Fibroblast of peridontal ligament (primary cell): ENCODE results near the gene DMRTB1.

Source experiments
- DNase-seq: peaks from one replicate; pipeline ENCODE4 v3.0.0-alpha.2; 2010; ENCODE audit errors: extremely low read depth

The DMRTB1 gene

DNA sequence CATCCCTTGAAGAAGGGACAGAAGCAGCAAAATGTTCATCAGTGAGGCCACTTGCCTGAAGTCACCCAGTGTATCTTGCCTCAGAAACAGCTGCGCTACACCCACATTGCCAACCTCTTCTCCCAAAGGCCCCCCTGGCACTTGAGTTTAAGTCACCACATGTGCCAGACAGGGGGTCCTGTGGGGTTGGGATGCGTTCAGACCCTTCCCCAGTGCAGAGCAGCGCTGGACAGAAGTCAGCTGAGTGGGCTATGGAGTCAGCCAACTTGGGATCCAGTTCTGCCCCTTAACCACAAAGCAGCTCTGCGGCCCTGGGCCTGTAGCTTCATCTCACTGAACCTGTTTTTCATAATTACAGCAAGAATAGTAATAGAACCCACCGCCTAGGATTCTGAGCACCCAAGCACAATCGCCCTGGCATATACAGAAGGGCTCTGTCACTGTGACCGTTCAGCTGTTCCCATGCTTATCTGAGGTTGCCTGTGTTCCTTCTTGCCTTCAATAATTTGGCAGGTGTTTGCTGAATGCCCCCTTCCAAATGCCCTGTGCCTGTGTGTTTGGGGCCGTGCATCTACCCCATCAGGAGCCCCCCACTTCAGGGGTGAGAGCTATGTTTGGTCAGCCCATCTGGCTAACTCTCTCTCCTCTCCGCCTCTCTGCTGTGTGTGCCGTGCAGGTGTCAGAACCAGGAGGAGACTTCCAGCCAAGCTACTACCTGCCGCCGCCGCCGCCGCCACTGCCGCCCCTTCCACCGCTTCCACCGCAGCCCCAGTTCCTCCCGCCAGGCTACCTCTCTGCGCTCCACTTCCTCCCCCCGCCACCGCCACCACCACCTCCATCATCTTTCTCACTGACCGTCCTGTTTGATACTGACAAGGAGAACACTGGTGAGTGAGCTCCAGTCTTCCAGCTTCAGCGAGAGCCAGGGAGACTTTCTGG is 5.0 kb downstream of the DMRTB1 start:
- no peak for DNase-seq

DNA sequence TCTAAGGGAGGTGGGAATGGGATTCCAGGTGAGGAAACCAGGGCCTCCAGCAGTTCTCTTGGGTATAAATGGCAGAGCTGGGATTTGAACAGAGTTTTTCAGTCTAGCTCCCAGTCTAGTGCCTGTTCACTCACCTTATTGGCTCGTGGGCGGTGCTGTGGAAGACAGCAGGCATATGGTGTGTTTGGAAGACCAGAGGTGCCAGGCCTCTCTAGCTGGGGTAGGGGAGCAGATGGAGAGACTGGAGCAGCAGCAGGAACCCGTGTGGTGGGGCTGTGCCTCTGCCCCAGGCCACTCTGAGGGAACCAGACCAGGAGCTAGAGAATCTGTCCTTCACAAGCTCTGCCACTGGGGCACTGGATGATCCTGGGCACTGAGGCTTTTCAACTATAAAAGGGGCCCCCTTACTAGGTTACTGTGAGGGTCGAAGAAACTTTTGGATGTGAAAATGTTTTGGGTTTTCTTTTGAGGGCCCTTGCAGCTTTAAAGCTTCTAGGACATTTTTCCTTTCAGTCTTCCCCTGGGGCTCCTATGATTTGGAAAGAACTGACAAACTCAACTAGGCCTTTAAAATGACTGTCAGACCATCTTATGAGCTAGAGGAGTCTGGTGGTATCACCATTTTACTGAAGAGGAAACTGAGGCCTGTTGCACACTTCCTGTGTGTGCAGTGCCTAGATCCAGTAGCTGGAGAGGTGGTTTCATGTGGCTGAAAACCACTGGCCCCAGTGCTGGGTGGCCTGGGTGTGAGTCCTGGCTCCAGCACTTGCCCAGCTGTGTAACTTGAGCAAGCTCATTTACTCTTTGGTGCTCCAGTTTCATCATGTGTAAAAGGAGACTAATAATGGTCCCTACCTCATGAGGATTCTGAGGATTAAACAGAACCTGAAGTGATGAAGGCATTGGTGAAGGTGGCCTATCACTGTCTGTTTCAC is 6.1 kb downstream of the DMRTB1 start:
- DNase-seq = no peak

DNA sequence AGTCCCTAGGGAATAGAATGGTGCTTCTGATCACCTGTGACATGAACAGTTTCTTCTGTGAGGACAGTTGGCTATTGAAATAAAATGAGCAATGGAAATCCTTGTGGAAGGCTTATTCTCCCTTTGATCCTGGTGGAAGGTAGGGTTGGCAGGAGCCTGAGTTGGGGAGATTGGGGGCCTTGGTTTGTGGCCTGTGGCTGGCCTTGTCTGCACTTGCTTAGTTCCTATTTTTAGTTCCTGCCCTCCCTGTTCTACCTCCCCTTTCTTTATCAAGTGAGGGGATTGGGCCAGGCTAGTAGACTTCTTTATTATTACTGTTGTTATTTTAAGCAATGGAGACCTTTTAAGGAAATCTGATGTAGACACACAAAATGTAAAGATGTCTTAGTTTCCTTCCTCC is 8.2 kb downstream of the DMRTB1 start:
- DNase-seq = no peak

DNA sequence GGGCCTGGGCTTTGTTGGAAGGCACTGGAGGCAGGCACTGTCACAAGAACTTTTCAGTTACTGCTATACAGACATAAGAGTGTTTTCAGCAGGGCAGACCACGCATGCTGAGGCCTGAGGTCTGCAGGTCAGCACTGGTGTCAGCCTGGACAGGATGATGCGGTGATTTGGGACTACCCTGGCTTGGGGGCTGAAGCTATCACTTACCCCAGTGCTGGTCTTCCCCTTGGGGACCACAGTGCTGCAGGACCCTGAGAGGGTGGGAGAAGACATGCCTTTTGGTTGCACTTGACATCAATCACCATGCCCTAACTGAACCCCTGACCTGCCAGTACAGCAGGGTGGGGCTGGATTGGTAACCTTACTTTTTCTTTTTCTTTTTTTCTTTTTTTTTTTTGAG is 9.2 kb downstream of the DMRTB1 start:
- no peak for DNase-seq

DNA sequence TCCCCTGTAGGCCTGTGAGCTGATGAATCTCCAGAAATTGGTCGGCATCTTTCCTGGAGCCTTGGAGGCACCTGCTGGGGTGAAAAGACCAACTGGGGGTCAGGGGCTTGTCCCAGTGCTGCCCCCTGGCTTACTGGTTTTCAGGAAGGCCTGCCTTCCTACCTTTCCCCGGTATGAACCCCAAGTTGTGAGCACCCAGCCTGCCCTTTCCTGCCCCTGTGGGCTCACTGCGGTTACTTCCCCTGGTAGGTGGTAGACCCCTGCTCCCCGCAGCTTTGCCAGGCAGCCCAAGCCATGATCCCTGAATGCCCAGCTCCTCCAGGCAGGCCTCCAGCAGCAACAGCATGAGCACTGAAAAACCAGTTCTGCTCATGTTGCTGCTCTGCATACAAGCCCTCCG is 10.2 kb downstream of the DMRTB1 start:
- DNase-seq = no peak

DNA sequence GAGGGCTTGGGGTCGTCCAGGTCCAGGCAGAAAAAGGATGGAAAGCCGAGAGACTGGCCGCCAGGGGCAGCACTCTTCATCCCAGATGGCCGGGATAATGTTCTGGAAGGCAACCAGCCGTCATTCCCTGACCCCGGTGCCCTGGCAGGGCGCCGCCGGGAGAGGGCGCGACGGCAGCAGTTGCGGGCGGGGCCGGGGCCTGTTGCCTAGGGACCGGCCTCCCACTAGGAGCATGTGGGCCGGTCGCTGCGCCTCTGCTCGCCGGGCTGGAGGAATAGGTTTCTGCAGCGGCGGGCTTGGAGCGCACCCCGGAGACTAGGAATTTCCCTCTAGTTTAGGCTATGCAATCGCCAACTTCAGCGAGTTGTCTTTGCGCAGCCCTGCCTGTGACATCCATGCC is 11.0 kb downstream of the DMRTB1 start:
- DNase-seq = no peak

DNA sequence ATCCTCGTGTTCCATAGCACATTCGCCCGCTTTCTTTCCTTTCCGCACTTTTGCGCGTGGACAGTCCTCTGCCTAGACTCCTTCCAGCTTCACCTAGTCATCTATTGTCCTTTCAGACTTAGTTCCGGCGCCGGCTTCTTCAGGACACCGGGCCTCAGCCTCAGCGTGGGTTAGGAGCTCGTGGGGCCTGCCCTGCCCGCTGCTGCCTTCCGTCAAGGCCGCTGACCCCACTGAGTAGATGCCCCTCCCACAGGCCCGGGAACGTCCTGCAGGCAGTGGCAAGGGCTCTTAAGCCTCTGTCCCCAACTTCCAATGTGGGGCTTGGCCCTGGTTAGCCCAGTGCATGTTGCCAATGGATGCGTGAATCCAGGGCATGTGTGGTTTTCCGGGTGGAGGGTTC is 11.4 kb downstream of the DMRTB1 start:
- no peak for DNase-seq

DNA sequence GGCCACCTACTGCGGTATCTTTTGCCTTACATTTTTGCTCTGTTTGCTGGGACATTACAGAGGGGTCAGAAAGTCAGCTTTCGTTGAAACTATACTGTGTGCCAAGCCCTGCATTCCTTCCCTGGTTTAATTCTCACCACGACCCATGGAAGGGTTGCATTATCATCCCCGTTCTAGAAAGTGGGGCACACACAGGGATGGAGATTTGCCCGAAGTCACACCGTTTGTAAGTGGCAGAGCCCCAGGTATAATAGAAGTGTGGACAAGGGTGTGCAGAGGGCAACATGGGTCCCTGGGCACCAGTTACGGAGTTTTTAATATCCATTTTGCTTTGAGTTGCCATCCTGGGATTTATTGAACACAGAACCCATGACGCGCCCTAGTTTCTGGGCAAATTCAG is 11.8 kb downstream of the DMRTB1 start:
- DNase-seq = no peak

DNA sequence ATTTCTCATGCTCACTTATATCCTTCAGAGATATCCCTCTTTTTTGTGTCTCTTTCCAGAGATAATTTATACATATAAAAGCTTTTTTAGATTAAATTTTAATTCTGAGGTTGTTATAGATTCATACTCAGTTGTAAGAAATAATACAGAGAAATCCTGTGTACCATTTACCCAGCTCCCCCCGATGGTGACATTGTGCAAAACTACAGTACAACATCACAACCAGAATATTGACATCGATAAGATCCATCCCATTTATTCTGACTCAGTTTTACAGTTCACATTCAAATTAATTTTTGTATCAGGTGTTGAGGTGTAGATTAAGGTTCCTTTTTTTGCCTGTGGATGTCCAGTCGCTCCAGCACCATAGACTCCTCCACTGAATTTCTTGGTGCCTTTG is 14.3 kb downstream of the DMRTB1 start:
- DNase-seq = peak; percentile 32

DNA sequence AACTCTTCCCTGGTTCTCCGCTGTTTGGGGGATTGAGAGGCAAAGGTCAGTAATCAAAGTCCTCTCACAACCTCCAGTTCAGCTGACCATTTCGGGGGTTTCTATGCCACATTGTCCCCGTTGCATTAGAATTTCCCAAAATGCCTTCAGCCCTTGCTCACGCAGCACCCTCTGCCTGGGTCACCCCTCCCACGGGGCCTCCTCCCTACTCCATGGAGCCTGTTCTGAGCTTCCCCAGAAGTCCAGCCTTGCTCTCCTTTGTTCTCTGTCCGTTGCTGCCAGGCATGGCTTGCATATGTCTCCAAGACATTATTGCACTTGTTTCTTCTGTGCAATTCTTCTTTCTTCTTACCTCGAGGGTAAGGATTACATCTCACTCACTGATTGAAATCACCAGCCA is 16.5 kb downstream of the DMRTB1 start:
- DNase-seq = no peak

DNA sequence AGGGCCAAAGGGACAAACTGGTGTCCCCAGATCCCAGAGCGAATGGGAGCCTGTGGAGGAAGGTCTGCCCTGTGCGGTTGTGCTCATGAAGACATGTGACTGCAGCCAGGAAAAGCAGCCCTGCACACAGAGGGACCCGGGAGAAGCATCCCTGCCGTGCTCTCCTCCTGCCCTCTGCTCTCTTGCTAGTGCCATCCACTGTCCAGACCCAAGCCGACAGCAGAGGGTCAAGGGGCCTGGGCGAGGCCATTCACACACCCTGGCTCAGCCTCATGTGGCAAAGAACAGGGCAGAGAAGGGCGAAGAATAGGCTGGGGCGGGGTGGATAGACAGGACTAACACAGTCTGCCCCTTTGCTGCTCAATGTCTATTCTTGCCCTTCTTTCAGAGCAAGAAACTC is 17.4 kb downstream of the DMRTB1 start:
- DNase-seq = no peak

DNA sequence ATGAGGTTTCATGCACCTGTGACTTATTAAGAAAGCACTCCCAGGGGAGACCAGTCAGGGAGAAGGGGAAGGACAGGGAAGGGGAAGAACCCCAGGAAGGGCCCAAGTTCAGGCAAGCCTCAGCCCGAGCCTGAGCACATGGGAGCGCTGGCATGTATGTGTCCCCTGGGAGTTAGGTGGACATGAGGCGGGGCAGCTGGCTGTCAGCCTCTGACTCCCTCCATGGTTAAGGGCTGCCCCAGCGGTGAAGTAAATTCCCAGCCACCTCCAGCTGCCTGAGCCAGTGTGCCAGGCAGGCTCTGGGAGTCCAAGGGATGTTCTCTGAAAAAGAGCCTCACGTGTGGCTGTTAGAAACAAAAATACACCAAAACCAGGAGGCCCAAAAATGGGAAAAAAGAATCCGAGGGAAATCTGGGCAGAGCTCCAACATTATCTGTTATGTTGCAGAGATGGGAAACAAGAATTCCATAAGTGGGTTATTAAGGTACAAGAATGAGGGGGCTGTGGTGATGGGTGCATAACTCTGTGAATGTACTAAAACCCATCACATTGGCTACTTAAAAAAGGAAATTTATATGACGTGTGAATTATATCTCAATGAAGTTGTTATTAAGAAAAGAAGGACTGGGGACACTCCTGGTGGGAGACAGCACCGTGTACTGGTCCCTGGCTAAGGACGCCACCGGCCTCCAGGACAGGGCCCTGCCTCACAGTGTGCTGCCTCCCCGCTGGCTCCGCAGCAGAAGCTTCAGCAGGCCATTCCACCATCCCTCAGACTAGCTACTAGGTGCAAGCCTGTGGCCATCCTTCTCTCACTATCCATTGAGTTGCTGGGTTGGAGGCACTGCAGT is 18.7 kb downstream of the DMRTB1 start:
- peak; percentile 12 for DNase-seq

DNA sequence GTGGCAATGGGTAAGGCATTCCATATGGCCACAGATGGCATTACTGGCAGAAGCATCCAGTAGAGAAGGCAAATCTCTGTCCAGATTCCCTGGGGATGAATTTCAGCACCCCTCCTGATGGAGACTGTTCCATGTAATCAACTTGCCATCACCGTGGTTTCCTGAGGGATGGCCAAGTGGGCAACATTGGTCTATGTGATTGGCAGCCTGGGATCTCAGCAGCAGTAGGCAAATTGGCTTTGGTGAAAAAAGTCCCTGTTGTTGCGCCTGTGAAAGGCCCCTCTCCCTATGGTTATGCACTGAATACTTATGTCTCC is 19.3 kb downstream of the DMRTB1 start:
- DNase-seq = no peak

DNA sequence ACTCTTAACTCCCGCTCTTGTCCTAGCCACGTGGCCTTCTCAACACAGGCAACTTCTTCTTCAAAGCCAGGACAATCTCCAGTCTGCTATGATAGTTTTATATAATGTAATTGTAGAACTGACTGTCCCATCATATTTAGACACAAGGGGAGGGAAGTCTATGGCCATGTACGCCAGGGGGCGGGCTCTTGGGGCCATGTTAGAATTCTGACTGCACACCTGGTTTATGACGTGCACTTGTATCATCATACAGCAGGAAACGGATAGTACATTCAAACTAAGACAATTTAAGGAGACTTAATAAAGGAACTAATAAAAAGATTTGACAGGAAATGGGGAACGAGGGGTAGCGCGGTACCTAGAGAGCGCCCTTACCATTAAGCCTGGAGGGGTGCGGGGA is 21.5 kb downstream of the DMRTB1 start:
- DNase-seq = no peak

DNA sequence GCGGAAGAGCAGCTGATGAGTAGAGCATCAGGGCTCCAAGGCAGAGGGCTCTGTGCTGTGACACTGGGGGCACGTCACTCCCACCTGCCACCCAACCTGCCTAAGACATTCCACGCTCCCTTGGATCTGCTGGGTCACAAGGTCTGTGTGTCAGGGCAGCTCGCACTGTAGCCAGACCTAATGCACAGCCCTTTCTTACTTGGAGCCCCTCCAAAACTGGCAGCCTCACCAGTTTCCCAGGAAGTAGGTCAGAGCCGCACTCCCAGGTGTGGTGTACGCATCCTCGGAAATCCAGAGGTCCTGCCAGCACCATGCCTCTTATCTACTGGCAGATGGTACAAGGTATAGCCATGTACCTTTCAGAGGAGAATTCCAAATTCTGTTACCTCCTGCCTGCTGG is 22.3 kb downstream of the DMRTB1 start:
- DNase-seq = no peak

DNA sequence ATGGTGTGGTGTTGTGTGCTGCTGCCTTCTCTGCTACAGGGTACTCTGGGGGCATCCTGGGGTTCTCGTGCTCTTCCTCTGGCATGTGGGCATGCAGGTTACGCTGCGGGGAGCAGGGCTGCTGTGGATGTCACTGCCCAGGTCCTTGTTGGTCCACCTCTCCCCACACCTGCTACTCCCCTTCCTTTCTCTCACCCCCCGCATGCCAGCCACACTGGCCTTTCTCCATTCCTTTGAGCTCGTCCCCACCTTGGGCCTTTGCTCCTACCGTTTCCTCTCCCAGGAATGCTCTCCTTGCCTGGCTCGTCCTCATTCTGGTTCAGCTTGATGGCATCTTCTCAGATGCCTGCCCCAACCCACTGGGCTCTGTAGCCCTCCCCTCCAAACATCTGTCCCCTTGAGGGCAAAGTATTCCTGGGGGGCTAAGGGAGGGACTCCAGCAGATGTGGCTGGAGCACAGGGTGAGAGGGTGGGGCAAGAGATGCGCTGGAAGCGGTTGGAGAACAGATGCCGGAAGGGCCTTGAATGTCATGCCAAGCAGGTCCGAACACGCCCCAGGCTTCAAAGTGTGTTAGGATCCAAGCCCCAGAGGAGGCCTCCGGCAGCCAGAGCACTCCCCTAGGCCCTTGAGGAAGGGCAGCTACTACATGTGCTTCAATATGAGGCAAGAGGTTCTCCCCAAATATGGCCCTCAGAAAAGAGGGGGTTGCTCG is 23.4 kb downstream of the DMRTB1 start:
- no peak for DNase-seq

DNA sequence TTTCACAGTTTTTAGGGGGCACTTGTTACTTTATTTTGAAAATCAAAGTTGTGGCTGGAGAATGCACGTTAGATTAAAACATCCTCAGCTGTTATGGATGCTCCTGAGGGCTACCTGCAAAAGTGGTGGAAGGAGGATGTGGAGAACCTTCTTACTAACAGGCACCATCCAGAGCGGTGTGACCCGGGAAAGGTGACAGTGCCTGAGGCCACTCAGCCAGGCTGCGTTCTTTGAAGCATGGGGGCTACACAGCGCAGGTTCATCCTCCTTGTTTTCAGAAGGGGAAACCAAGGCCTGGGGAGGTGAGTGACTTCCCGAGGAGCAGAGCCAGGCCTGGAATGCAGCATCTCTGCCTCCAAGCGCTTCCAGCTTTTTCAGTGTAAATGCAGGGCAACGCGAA is 24.0 kb downstream of the DMRTB1 start:
- DNase-seq = no peak

DNA sequence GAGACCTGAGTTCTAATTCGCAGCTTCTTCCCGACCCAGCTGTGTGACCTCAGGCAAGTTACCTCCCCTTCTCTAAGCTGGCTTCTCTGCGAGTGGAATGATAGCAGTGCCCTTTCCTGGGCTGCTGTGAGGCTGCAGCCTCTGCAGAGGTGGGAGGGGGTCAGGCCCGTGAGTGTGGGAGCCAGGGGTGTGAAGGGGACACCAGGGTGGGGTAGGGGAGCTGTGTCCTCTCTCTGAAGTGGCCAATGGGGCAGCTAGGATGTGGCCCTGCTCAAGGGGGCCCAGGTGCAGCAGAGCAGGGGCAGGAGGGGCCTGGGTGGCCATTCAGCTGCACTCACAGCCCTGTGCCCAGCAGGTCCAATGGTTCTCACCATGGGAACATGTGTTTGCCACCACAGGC is 24.5 kb downstream of the DMRTB1 start:
- no peak for DNase-seq

DNA sequence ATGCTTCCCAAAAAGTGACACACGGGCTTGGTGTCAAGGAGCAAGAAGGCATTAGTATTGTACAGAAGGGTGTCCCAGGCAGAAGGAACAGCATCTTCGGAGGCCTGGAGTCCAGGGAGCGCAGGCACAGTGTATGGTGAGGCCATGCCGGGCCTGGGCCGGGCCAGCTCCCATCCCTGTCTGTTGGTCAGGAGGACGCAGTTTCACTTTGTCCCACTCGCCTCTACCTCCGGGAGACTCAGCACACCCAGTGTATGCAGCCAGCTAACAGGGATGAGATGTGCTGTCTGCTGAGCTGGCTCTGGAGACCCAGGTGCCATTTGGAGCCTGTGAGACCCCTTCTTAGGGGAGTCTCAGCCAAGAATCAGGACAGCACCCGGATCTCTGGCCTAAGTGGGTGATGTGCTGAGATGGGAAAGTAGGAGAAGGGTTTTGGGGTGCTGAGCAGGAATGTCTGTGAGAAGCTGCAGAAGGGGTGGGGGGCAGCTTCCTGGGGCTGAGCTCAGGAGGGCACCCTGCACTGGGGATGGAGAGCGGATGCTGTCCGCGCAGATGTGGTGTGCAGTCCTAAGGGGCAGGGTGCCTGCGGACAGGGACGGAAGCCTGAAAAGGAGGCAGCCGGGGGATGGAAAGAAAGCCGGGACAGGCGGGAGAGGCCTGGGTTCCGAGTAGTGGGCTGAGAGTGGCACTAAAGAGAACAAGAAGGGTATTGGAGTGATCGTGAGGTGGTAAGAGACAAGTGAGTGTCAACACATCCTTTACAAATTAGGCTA is 25.7 kb downstream of the DMRTB1 start:
- DNase-seq = no peak
